GM12873 (cell line): ENCODE data around the gene FBXO46.

Experiments
- CTCF ChIP-seq: IDR thresholded peaks from 2 replicates; pipeline ENCODE4 v1.5.1; 2012; ENCODE audit warnings: low read depth, mild to moderate bottlenecking, moderate library complexity, low read length, control low read depth; ENCODE audit not compliant: insufficient read depth; ENCODE audit errors: missing control alignments

FBXO46 gene

GRCh38 chr19:45693106-45693788 is 37.4 kb downstream of the FBXO46 start:
- peak; percentile 91 for TF ChIP-seq CTCF

DNA sequence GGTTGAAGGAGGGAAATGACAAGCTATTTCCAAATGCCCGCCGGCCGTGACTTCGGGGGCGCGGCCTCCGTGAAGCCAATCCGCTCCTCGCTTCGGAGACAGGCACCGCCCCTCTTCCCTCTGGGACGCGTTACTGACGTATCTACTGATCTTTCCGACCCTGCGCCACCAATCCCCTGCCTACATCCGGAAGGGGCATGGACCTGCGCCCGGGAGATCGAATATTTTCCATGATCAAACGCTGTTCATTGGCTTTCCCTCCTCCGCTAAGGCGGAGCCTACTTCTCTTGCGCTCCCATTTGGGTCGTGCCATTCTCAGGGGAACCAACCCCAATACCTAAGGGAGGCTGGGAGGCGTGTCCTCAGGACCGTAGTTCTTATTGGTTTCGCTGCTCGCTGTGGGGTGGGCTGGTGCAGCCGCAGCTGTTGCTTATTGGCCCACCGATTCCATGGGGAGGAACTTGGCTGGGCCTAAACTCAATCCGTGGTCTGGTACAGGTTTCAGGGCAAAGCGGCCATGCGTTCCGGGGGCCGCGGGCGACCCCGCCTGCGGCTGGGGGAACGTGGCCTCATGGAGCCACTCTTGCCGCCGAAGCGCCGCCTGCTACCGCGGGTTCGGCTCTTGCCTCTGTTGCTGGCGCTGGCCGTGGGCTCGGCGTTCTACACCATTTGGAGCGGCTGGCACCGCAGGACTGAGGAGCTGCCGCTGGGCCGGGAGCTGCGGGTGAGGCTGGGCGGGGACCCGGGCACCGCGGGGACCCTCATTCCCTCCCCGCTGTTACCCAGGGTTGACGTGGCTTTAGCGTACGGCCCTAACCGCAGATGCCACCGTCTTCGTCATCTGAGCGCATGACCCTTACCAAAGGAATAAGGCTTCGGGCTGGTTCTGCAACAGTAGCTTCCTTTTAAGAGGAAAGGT is 38.2 kb downstream of the FBXO46 start, which contains the start of gene QPCTL:
QPCTL (plus strand) TSS at position 480 of the 919 bp plus-strand sequence; CDS start at position 518, 38 bp downstream.
- TF ChIP-seq CTCF: no peak

DNA sequence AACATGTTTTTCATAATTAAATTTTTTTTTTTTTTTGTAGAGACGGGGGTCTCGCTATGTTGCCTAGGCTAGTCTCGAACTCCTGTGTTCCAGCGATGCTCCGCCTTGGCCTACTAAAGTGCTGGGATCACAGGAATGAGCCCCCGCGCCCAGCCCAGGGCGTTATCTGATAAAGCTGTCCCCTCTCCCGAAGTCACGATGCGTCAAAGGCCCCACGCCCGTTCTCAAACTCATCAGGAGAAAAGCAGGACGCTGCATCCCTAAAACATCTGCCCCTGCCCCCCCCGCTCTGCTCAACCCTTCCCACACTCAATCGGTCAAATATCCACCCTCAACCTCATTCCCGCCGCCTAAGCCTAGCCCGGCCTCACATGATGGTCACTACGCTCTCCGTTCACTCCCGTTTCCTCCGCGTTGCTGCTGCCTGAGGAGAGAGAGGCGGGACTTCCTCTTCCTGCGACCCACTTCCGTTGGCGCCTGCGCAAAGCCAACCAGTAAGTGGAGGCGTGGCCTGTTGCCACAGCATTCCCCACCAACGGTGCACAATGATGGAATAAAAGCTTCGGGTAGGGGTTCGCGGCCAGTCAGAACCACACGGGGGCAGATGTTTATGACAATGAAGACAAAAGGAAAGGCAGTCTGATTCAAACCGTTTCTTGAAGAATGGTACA is 39.0 kb downstream of the FBXO46 start, which contains the start of gene SNRPD2:
SNRPD2 (minus strand) TSS at position 438 of the 671 bp plus-strand sequence; CDS start at position 373, 65 bp downstream.
- TF ChIP-seq CTCF: no peak

DNA sequence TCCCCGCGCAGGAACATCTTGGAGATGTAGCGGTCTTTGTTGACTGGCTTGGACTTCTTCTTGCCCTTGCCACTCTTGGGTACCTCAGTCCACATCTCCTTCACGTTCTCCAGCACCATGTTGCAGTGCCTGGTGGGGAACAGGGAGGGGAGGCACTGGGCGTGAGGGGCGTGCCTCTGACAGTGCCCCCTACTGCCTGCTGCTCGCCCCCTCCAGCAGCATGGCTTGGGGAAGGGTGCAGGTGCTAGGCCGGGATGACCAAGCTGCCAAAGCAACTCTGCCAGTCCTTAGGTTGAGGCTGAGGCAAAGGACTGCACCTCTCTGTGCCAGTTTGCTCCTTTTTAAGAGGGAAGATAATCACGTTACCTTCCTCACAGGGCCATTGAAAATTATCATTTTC is 43.1 kb downstream of the FBXO46 start:
- peak; percentile 4 for TF ChIP-seq CTCF

- TF ChIP-seq CTCF: no peak
Measured at GRCh38 chr19:45682908-45683307, 47.8 kb downstream of the FBXO46 start.

GRCh38 chr19:45682117-45682516 is 48.6 kb downstream of the FBXO46 start:
- no peak for TF ChIP-seq CTCF
